ENCODE data around the gene UBB.

DNA sequence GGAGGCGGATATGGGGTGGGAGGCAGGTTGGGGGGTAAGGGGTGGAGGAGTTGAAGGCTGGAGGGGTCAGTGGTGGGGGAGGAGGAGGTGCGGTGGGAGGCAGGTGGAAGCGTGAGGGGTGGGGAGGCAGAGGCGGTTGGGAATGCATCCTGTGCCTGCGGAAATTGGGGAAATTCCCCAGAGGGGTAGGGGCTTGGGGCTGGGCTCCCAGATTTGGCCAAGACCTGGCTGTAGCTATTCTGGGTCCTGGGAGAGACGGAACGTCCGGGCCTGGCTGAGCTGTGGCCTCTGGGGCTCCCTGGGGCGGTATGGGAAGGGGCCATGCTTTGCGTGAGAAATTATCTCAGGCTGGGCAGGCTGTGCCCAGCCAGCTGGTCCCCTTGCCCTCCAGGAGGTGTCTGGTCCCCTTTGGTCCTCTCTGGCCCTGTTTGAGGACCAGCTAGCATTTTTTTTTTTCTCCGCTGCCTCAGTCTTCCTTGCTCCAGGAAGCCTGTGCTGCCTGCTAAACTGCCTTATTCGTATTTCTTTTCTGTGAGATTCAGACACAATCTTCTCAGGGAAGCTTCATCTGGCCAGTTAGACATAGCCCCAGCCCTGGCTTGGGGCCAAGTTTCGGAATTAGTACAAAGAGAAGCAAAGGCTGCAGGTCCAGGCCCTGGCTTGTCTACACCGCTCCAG is 27.2 kb downstream of the UBB start:
- TF ChIP-seq POLR2AphosphoS5 (IDR thresholded peaks at IDR 0.05; ENCODE audit: low read depth, low read length) (no peak), TAF1 (IDR thresholded peaks at IDR 0.05; ENCODE audit: borderline replicate concordance, insufficient read depth, low read length) (no peak), REST (IDR thresholded peaks at IDR 0.05; ENCODE audit: insufficient read depth in 1 of 2, low read depth in 2 of 2, low read length in 2 of 2) (no peak), SIN3A (IDR thresholded peaks at IDR 0.05; ENCODE audit: borderline replicate concordance, insufficient read depth, low read length) (no peak), FOXP2 (optimal IDR thresholded peaks at IDR 0.05; ENCODE audit: borderline replicate concordance, extremely low read depth, extremely low read length, insufficient read depth) (no peak)
